Subcutaneous abdominal adipose tissue (tissue), 5 donors: Measurements from ENCODE around the gene PIH1D2.
"Not testable (repeated sequence)": the region's sequence is repeated elsewhere in the genome, so short reads cannot be mapped to it uniquely, and the experiment has no call there.

Experiments used
- H3K27ac ChIP-seq: one replicate; pipeline ENCODE4 v1.7.0; 2013; ENCODE audit warnings: low read depth, mild to moderate bottlenecking, inconsistent platforms, low read length, moderate library complexity
- H3K27me3 ChIP-seq, 5 donors: one replicate each; pipeline ENCODE4 v1.7.0; 2013; ENCODE audit warnings: low read length in 5 of 5, inconsistent platforms in 1 of 5; ENCODE audit not compliant: control insufficient read depth in 5 of 5, insufficient read depth in 4 of 5
- H3K36me3 ChIP-seq, 5 donors: one replicate each; pipeline ENCODE4 v1.7.0; 2013; ENCODE audit warnings: low read length in 5 of 5; ENCODE audit not compliant: control insufficient read depth in 5 of 5, insufficient read depth in 5 of 5
- H3K4me1 ChIP-seq, 5 donors: one replicate each; pipeline ENCODE4 v1.7.0; 2013; ENCODE audit warnings: low read length in 5 of 5, mild to moderate bottlenecking in 3 of 5, moderate library complexity in 1 of 5; ENCODE audit not compliant: control insufficient read depth in 5 of 5, insufficient read depth in 5 of 5
- H3K4me3 ChIP-seq, 5 donors: one replicate each; pipeline ENCODE4 v1.7.0; 2013; ENCODE audit warnings: low read length in 5 of 5, low read depth in 1 of 5
- H3K9ac ChIP-seq, 5 donors: one replicate each; pipeline ENCODE4 v1.7.0; 2013; ENCODE audit warnings: low read length in 5 of 5, mild to moderate bottlenecking in 4 of 5, moderate library complexity in 3 of 5
- H3K9me3 ChIP-seq, 5 donors: one replicate each; pipeline ENCODE4 v1.7.0; 2013; ENCODE audit warnings: low read length in 5 of 5; ENCODE audit not compliant: control insufficient read depth in 5 of 5
- donor health status: healthy.
- donor health status: healthy.
- donor health status: healthy.
- donor health status: healthy.
- donor health status: healthy.

PIH1D2 gene

GRCh38 chr11:112058103-112058502 is 15.7 kb downstream of the PIH1D2 start:
- H3K36me3 ChIP-seq: peaks cover 37 to 76% (median 64%) of the 10 kb centered on the region in 5 donors
- H3K9me3 ChIP-seq: no peaks in the 10 kb centered on the region
- no peaks in the 10 kb centered on the region for H3K27me3 ChIP-seq
- H3K27ac ChIP-seq: no peak overlapping the region
- H3K4me1 ChIP-seq: no peaks in the 10 kb centered on the region
- no peak overlapping the region for H3K9ac ChIP-seq
- H3K4me3 ChIP-seq: no peak overlapping the region

- Histone ChIP-seq H3K9ac (no peak overlapping the region), H3K27ac (no peak overlapping the region), H3K36me3 (peaks cover 36 to 77% (median 65%) of the 10 kb centered on the region in 5 donors), H3K4me1 (no peaks in the 10 kb centered on the region), H3K9me3 (no peaks in the 10 kb centered on the region), H3K27me3 (no peaks in the 10 kb centered on the region), H3K4me3 (no peak overlapping the region)
Measured at GRCh38 chr11:112057170-112057569, 16.6 kb downstream of the PIH1D2 start.

- H3K4me1 ChIP-seq: no peaks in the 10 kb centered on the region
- H3K36me3 ChIP-seq: peaks cover 29 to 58% (median 42%) of the 10 kb centered on the region in 5 donors
- H3K27me3 ChIP-seq: no peaks in the 10 kb centered on the region
- H3K9me3 ChIP-seq: no peaks in the 10 kb centered on the region
- H3K27ac ChIP-seq: no peak overlapping the region
- H3K4me3 ChIP-seq: no peak overlapping the region
- no peak overlapping the region for H3K9ac ChIP-seq
Measured at GRCh38 chr11:112051768-112052167, 22.0 kb downstream of the PIH1D2 start.

GRCh38 chr11:112050721-112051120 is 23.1 kb downstream of the PIH1D2 start:
- Histone ChIP-seq H3K27ac (no peak overlapping the region), H3K4me1 (no peaks in the 10 kb centered on the region), H3K27me3 (no peaks in the 10 kb centered on the region), H3K36me3 (peaks cover 29 to 56% (median 46%) of the 10 kb centered on the region in 5 donors), H3K9ac (no peak overlapping the region), H3K9me3 (no peaks in the 10 kb centered on the region), H3K4me3 (no peak overlapping the region)

- no peaks in the 10 kb centered on the region for H3K9me3 ChIP-seq
- no peak overlapping the region for H3K9ac ChIP-seq
- no peaks in the 10 kb centered on the region for H3K27me3 ChIP-seq
- no peaks in the 10 kb centered on the region for H3K4me1 ChIP-seq
- no peak overlapping the region for H3K4me3 ChIP-seq
- peak overlapping the region; percentile 21 for H3K27ac ChIP-seq
- peaks cover 34 to 63% (median 51%) of the 10 kb centered on the region in 5 donors for H3K36me3 ChIP-seq
Measured at GRCh38 chr11:112049777-112050176, 24.0 kb downstream of the PIH1D2 start.

- H3K27ac ChIP-seq, H3K4me3 ChIP-seq, H3K9me3 ChIP-seq: not testable (repeated sequence)
Measured at GRCh38 chr11:112048256-112048655, 25.6 kb downstream of the PIH1D2 start.

GRCh38 chr11:112046647-112047046 is 27.2 kb downstream of the PIH1D2 start:
- H3K27ac ChIP-seq, H3K4me1 ChIP-seq, H3K9me3 ChIP-seq, H3K4me3 ChIP-seq, H3K9ac ChIP-seq, H3K27me3 ChIP-seq: not testable (repeated sequence)
- peaks cover 30 to 60% (median 42%) of the 10 kb centered on the region in 5 donors for H3K36me3 ChIP-seq

More at GRCh38 chr11:112048256-112048655, 25.6 kb downstream of the PIH1D2 start:
- not testable (repeated sequence) for H3K27me3 ChIP-seq, H3K4me1 ChIP-seq, H3K9ac ChIP-seq
- H3K36me3 ChIP-seq: peaks cover 32 to 64% (median 48%) of the 10 kb centered on the region in 5 donors

GRCh38 chr11:112044961-112045360 is 28.9 kb downstream of the PIH1D2 start:
- no peak overlapping the region for H3K9ac ChIP-seq
- no peaks in the 10 kb centered on the region for H3K27me3 ChIP-seq
- H3K36me3 ChIP-seq: peaks cover 33 to 54% (median 43%) of the 10 kb centered on the region in 5 donors
- no peak overlapping the region for H3K4me3 ChIP-seq
- H3K27ac ChIP-seq: no peak overlapping the region
- H3K9me3 ChIP-seq: no peaks in the 10 kb centered on the region
- H3K4me1 ChIP-seq: no peaks in the 10 kb centered on the region

- no peak overlapping the region for H3K27ac ChIP-seq
- H3K36me3 ChIP-seq: peaks cover 42 to 61% (median 52%) of the 10 kb centered on the region in 5 donors
- peak overlapping the region in 1 of 5 donors; percentile 51 for H3K9ac ChIP-seq
Measured at GRCh38 chr11:112042961-112043304, 30.9 kb downstream of the PIH1D2 start.

GRCh38 chr11:112042161-112042960 is 31.5 kb downstream of the PIH1D2 start:
- Histone ChIP-seq H3K4me1 (no peaks in the 10 kb centered on the region), H3K9ac (peak overlapping the region in 2 of 5 donors; percentile 11 to 51), H3K9me3 (no peaks in the 10 kb centered on the region), H3K4me3 (no peak overlapping the region), H3K27ac (peak overlapping the region; percentile 50), H3K36me3 (peaks cover 48 to 67% (median 57%) of the 10 kb centered on the region in 5 donors), H3K27me3 (no peaks in the 10 kb centered on the region)

More at GRCh38 chr11:112042961-112043304, 30.9 kb downstream of the PIH1D2 start:
- Histone ChIP-seq H3K4me1 (no peaks in the 10 kb centered on the region), H3K4me3 (no peak overlapping the region), H3K27me3 (no peaks in the 10 kb centered on the region), H3K9me3 (no peaks in the 10 kb centered on the region)
